B cell (primary cell): ENCODE measurements around the gene ALDH1B1. TPM values are rescaled to one million over a fixed set of nuclear protein-coding genes. Genes with fewer than 3 reads are reported as not detected.

Experiments used
- ATAC-seq: fragments of 200-7000 bp; cut with Tn5 transposase; one replicate; pipeline ENCODE4 v1.10.0; 2021; ENCODE audit warnings: low read depth, mild to moderate bottlenecking, moderate number of reproducible peaks, moderate library complexity
- CTCF ChIA-PET: fragments of 350-600 bp; sonication (Branson Sonifier 250); formaldehyde crosslinking; loops from one replicate; lab custom pipeline; 2021; ENCODE audit warnings: antibody characterized with exemption, inconsistent platforms; lab: Charles Lee
- POLR2A ChIA-PET: fragments of 350-600 bp; sonication (Branson Sonifier 250); formaldehyde crosslinking; loops from one replicate; lab custom pipeline; 2021; ENCODE audit warnings: antibody characterized with exemption; lab: Charles Lee
- DNase-seq: peaks from one replicate; pipeline ENCODE4 v3.0.0; 2013
- H2AFZ ChIP-seq: 2 replicates; pipeline ENCODE4 v1.6.1; 2012; ENCODE audit warnings: mild to moderate bottlenecking, low read depth, low read length; ENCODE audit not compliant: insufficient read depth, poor library complexity, severe bottlenecking
- H3K27ac ChIP-seq, 2 donors: 1 replicate in 1 of 2; 2 replicates in 1 of 2; pipeline ENCODE4 v1.5.1; 2012 to 2013; ENCODE audit warnings: low read length in 2 of 2, mild to moderate bottlenecking in 2 of 2, moderate library complexity in 1 of 2
- H3K27me3 ChIP-seq, 4 experiments: fragments of 200-600 bp in 1 of 4; sonication (generic) in 1 of 4; replicated peaks in 1 of 4; 1 replicate in 2 of 4; 2 replicates in 2 of 4; pipeline versions ENCODE4 v1.6.1 to v1.7.0; 2013 to 2016; ENCODE audit warnings: low read length in 3 of 4, mild to moderate bottlenecking in 2 of 4, mixed read lengths in 1 of 4, moderate library complexity in 1 of 4; ENCODE audit not compliant: insufficient read depth in 4 of 4, control insufficient read depth in 3 of 4; ENCODE audit errors: control extremely low read depth in 1 of 4
- H3K36me3 ChIP-seq, 2 experiments: replicated peaks in 1 of 2; 1 replicate in 1 of 2; 2 replicates in 1 of 2; pipeline versions ENCODE4 v1.6.1 to v1.7.1; 2013; ENCODE audit warnings: low read length in 1 of 2; ENCODE audit not compliant: insufficient read depth in 2 of 2, control insufficient read depth in 1 of 2; ENCODE audit errors: control extremely low read depth in 1 of 2, extremely low read depth in 1 of 2
- H3K4me1 ChIP-seq, 2 donors: fragments of 200-600 bp in 1 of 2; sonication (generic) in 1 of 2; 1 replicate in 1 of 2; 2 replicates in 1 of 2; pipeline versions ENCODE4 v1.5.1 to v1.6.1; 2013 to 2017; ENCODE audit warnings: low read length in 2 of 2; ENCODE audit not compliant: control insufficient read depth in 2 of 2, insufficient read depth in 2 of 2
- H3K4me2 ChIP-seq: replicated peaks from 2 replicates; pipeline ENCODE3; 2012; ENCODE audit warnings: mild to moderate bottlenecking, low read depth, low read length; ENCODE audit not compliant: poor library complexity, severe bottlenecking
- H3K4me3 ChIP-seq, 5 experiments: fragments of 200-600 bp in 1 of 5; sonication (generic) in 1 of 5; 1 replicate in 3 of 5; 2 replicates in 2 of 5; pipeline versions ENCODE4 v1.5.1 to v1.7.0; 2011 to 2016; ENCODE audit warnings: low read length in 4 of 5, mild to moderate bottlenecking in 4 of 5, low read depth in 2 of 5, control low read depth in 1 of 5, moderate library complexity in 1 of 5; ENCODE audit not compliant: insufficient read depth in 1 of 5; ENCODE audit errors: control extremely low read depth in 1 of 5, extremely low read depth in 1 of 5
- H3K79me2 ChIP-seq: fragments of 200-600 bp; sonication (generic); one replicate; pipeline ENCODE4 v1.6.0; 2016; ENCODE audit warnings: low read length; ENCODE audit not compliant: control insufficient read depth, insufficient read depth
- H3K9ac ChIP-seq: fragments of 200-600 bp; sonication (generic); 2 replicates; pipeline ENCODE4 v1.6.1; 2017; ENCODE audit warnings: mild to moderate bottlenecking, low read length, moderate library complexity
- H3K9me3 ChIP-seq, 3 donors: one replicate each; pipeline versions ENCODE4 v1.6.1 to v1.7.1; 2013; ENCODE audit warnings: low read length in 2 of 3; ENCODE audit not compliant: control insufficient read depth in 2 of 3, insufficient read depth in 1 of 3; ENCODE audit errors: control extremely low read depth in 1 of 3
- H4K20me1 ChIP-seq: 2 replicates; pipeline ENCODE4 v1.6.0; 2012; ENCODE audit warnings: mild to moderate bottlenecking, low read length; ENCODE audit not compliant: insufficient read depth, control insufficient read depth, poor library complexity, severe bottlenecking
- H3K27ac Mint-ChIP-seq: one replicate; pipeline ENCODE4 v1.8.0; 2021; ENCODE audit warnings: mixed read lengths
- H3K27me3 Mint-ChIP-seq: one replicate; pipeline ENCODE4 v1.8.0; 2021; ENCODE audit warnings: mixed read lengths
- H3K4me1 Mint-ChIP-seq: one replicate; pipeline ENCODE4 v1.8.0; 2021; ENCODE audit warnings: mixed read lengths
- H3K4me3 Mint-ChIP-seq: one replicate; pipeline ENCODE4 v1.8.0; 2021; ENCODE audit warnings: mixed read lengths
- H3K9me3 Mint-ChIP-seq: one replicate; pipeline ENCODE4 v1.8.0; 2022; ENCODE audit warnings: mixed read lengths; ENCODE audit not compliant: insufficient read depth
- EZH2 ChIP-seq: IDR thresholded peaks from 2 replicates; pipeline ENCODE4 v1.6.1; 2012; ENCODE audit warnings: borderline replicate concordance, low read depth, mild to moderate bottlenecking, moderate library complexity, low read length; ENCODE audit not compliant: insufficient read depth, poor library complexity, severe bottlenecking
- WGBS: methylation state at CpG from one replicate; pipeline ENCODE4 v1.1.5; 2013; ENCODE audit warnings: missing lambda C conversion rate; ENCODE audit not compliant: insufficient coverage; 5-methylcytosine and 5-hydroxymethylcytosine counted together
- intact Hi-C: fragments of 100-400 bp; cut with micrococcal nuclease; formaldehyde crosslinking; loops from one replicate; pipeline ENCODE4 v1.10.0; 2022
- polyA plus RNA-seq: library from polyadenylated mRNA; depleted of rRNA; stranded (reverse); fragments of >200 nt; gene quantifications from 2 replicates; pipeline ENCODE4 v1.2.3, GENCODE V29; 2012
- total RNA-seq, 2 donors: library from RNA; stranded (reverse); fragments of 120-200 nt in 1 of 2; gene quantifications; 1 replicate in 1 of 2; 2 replicates in 1 of 2; pipeline versions ENCODE4 v1.2.3 to v1.2.4, GENCODE V29; 2013 to 2022
- TF ChIP-seq, protein P1 (sequence below): fragments of 200-600 bp; IDR thresholded peaks from one replicate; pipeline ENCODE4 v1.8.0; 2022; ENCODE audit warnings: antibody characterized with exemption, mild to moderate bottlenecking

The ALDH1B1 gene
- total and polyA plus RNA-seq, 2 donors (not counting 1 experiment from before 2014, with no cell fraction given) = 0.81 to 4.8 TPM

- H3K27ac ChIP-seq = no peak overlapping the region
- no peak overlapping the region for H3K4me2 ChIP-seq
- H3K9me3 ChIP-seq = no peaks in the 10 kb centered on the region
- no peak overlapping the region for H2AFZ ChIP-seq
- H3K9ac ChIP-seq = no peak overlapping the region
- intact Hi-C loops = no loop called here
- no peaks in the 10 kb centered on the region for H4K20me1 ChIP-seq
- no peak for TF ChIP-seq EZH2
- TF ChIP-seq, protein P1, sequence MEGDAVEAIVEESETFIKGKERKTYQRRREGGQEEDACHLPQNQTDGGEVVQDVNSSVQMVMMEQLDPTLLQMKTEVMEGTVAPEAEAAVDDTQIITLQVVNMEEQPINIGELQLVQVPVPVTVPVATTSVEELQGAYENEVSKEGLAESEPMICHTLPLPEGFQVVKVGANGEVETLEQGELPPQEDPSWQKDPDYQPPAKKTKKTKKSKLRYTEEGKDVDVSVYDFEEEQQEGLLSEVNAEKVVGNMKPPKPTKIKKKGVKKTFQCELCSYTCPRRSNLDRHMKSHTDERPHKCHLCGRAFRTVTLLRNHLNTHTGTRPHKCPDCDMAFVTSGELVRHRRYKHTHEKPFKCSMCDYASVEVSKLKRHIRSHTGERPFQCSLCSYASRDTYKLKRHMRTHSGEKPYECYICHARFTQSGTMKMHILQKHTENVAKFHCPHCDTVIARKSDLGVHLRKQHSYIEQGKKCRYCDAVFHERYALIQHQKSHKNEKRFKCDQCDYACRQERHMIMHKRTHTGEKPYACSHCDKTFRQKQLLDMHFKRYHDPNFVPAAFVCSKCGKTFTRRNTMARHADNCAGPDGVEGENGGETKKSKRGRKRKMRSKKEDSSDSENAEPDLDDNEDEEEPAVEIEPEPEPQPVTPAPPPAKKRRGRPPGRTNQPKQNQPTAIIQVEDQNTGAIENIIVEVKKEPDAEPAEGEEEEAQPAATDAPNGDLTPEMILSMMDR = no peak
- no peaks in the 10 kb centered on the region for H3K9me3 Mint-ChIP-seq
- H3K4me3 Mint-ChIP-seq = no peak overlapping the region
- DNase-seq = no peak
- H3K4me1 Mint-ChIP-seq = peaks cover 4% of the 10 kb centered on the region
- ChIA-PET POLR2A (no interaction called here), CTCF (no interaction called here)
- H3K4me1 ChIP-seq = no peaks in the 10 kb centered on the region
- peaks cover 15% of the 10 kb centered on the region for H3K27me3 Mint-ChIP-seq
- ATAC-seq = no peak
- no peaks in the 10 kb centered on the region for H3K36me3 ChIP-seq
- no peak overlapping the region for H3K27ac Mint-ChIP-seq
- H3K27me3 ChIP-seq = peaks cover 0 to 11% (median 4%) of the 10 kb centered on the region in 4 experiments
- H3K79me2 ChIP-seq = no peaks in the 10 kb centered on the region
- no peak overlapping the region for H3K4me3 ChIP-seq
Observed at GRCh38 chr9:38367898-38368297, 24.6 kb upstream of the ALDH1B1 start.

DNA sequence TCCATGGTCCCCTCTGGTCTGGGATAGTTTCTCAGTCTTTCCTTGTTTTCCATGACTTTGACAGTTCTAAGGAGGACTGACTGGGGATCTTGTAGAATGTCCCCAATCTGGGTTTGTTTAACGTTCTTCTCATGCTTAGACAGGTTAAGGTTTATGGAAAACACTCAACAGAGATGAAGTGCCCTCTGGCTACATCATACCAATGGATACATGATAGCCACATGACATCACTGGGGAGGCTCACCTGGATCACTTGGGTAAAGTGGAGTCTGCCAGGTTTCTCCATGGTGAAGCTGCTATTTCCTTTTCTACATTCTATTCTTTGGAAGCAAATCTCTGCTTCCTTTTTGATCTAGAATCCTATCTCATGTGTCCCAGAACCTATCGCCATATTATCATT, 23.8 kb upstream of the ALDH1B1 start:
- no peaks in the 10 kb centered on the region for H3K9me3 Mint-ChIP-seq
- intact Hi-C loops = no loop called here
- peaks cover 0 to 11% (median 4%) of the 10 kb centered on the region in 4 experiments for H3K27me3 ChIP-seq
- no peak overlapping the region for H3K27ac Mint-ChIP-seq
- peaks cover 12% of the 10 kb centered on the region for H3K27me3 Mint-ChIP-seq
- no peak overlapping the region for H3K9ac ChIP-seq
- no CpG with 5 or more reads among the region's 2 CpGs for WGBS
- TF ChIP-seq, protein P1 = no peak
- no peak for TF ChIP-seq EZH2
- DNase-seq (no peak), ATAC-seq (no peak)
- ChIA-PET CTCF (no interaction called here), POLR2A (no interaction called here)
- H4K20me1 ChIP-seq = no peaks in the 10 kb centered on the region
- H3K4me1 Mint-ChIP-seq = no peaks in the 10 kb centered on the region
- H3K27ac ChIP-seq = no peak overlapping the region
- H2AFZ ChIP-seq = no peak overlapping the region
- H3K4me2 ChIP-seq = no peak overlapping the region
- no peaks in the 10 kb centered on the region for H3K9me3 ChIP-seq
- no peaks in the 10 kb centered on the region for H3K4me1 ChIP-seq
- no peak overlapping the region for H3K4me3 ChIP-seq
- H3K79me2 ChIP-seq = no peaks in the 10 kb centered on the region
- H3K36me3 ChIP-seq = no peaks in the 10 kb centered on the region
- no peak overlapping the region for H3K4me3 Mint-ChIP-seq
